GM12891 (cell line): Measurements from ENCODE around the gene HEYL.

Source experiments
- POLR2A ChIP-seq: IDR thresholded peaks from 2 replicates; pipeline ENCODE4 v1.6.1; 2011; ENCODE audit warnings: low read depth, low read length, control low read depth
- POLR2AphosphoS5 ChIP-seq: IDR thresholded peaks from 2 replicates; pipeline ENCODE4 v1.6.1; 2011; ENCODE audit warnings: low read depth, low read length, control low read depth
- TAF1 ChIP-seq: IDR thresholded peaks from 2 replicates; pipeline ENCODE4 v1.6.1; 2011; ENCODE audit warnings: low read depth, low read length, control low read depth

- TF ChIP-seq POLR2A (no peak), POLR2AphosphoS5 (no peak), TAF1 (no peak)
Measured at GRCh38 chr1:39635871-39636210, 3.6 kb downstream of the HEYL start.
